ENCODE measurements around the gene VAV2.

DNA sequence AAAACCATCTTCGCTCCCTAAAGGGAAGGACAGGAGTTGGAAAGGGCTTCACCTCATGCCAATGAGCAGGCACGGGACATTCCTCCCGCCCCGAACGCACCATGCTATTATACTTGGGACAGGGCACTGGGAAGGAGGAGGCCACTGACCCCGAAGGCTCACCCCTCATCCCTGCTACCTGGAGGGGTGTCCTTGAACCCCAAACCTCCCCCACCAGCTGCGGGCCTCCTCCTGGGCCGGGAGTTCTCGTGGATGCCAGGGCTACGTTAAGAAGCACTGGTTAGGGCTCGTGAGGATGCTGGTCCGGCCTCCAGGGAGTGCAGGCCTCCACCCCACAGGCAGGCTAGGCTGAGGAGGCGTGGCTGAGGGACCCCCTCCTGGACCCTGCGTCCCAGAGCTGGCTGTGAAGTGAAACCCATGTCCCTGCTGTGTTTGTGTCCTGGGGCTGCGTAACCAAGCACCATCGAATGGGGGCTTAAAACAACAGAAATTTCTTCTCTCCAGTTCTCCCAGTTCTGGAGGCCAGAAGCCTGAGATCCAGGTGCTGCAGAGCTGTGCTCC is 142.9 kb downstream of the VAV2 start:
- TF ChIP-seq, protein P1, sequence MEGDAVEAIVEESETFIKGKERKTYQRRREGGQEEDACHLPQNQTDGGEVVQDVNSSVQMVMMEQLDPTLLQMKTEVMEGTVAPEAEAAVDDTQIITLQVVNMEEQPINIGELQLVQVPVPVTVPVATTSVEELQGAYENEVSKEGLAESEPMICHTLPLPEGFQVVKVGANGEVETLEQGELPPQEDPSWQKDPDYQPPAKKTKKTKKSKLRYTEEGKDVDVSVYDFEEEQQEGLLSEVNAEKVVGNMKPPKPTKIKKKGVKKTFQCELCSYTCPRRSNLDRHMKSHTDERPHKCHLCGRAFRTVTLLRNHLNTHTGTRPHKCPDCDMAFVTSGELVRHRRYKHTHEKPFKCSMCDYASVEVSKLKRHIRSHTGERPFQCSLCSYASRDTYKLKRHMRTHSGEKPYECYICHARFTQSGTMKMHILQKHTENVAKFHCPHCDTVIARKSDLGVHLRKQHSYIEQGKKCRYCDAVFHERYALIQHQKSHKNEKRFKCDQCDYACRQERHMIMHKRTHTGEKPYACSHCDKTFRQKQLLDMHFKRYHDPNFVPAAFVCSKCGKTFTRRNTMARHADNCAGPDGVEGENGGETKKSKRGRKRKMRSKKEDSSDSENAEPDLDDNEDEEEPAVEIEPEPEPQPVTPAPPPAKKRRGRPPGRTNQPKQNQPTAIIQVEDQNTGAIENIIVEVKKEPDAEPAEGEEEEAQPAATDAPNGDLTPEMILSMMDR (IDR thresholded peaks at IDR 0.05): no peak
- no peak for TF ChIP-seq POLR2A (IDR thresholded peaks at IDR 0.05)

Measured in adrenal gland (tissue), 5 donors.